NB4 (cell line): ENCODE results near the gene HNF1A.
"Not testable (repeated sequence)": the region's sequence is repeated elsewhere in the genome, so short reads cannot be mapped to it uniquely, and the experiment has no call there.

Experiments
- DNase-seq: peaks from one replicate; pipeline ENCODE4 v3.0.0; 2010; ENCODE audit warnings: low read depth
- H3K4me3 ChIP-seq: one replicate; pipeline ENCODE4 v1.5.1; 2011; ENCODE audit warnings: mild to moderate bottlenecking, low read depth, low read length, moderate library complexity
- MYC ChIP-seq: IDR thresholded peaks from 2 replicates; pipeline ENCODE4 v1.6.1; 2011; ENCODE audit warnings: low read depth, low read length
- POLR2A ChIP-seq: IDR thresholded peaks from 2 replicates; pipeline ENCODE4 v1.6.1; 2011; ENCODE audit warnings: mild to moderate bottlenecking; ENCODE audit not compliant: insufficient read length; ENCODE audit errors: extremely low read depth
- TF ChIP-seq, protein P1 (sequence below): IDR thresholded peaks from one replicate; pipeline ENCODE4 v1.5.1; 2012; ENCODE audit warnings: low read depth, low read length
- TF ChIP-seq, protein P2 (sequence below): IDR thresholded peaks from 2 replicates; pipeline ENCODE4 v1.6.1; 2011; ENCODE audit warnings: low read depth, low read length

The HNF1A gene

DNA sequence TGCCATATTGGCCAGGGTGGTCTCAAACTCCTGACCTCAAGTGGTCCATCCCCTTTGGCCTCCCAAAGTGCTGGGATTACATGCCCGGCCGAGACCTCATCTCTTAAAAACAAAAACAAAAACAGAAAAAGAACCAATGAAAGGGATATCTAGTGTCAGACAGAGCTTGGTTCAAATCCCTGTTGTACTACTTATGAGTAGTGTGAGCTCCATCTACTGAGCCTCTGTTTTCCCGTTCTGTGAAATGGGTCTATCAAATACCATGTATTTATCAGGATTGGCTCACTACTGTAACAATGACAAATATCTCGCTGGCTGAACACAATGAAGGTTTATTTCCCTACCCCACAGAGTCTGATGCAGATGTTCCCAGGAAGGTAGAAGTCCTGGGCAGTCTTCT, 36.9 kb upstream of the HNF1A start:
- TF ChIP-seq POLR2A: no peak
- TF ChIP-seq, protein P1, sequence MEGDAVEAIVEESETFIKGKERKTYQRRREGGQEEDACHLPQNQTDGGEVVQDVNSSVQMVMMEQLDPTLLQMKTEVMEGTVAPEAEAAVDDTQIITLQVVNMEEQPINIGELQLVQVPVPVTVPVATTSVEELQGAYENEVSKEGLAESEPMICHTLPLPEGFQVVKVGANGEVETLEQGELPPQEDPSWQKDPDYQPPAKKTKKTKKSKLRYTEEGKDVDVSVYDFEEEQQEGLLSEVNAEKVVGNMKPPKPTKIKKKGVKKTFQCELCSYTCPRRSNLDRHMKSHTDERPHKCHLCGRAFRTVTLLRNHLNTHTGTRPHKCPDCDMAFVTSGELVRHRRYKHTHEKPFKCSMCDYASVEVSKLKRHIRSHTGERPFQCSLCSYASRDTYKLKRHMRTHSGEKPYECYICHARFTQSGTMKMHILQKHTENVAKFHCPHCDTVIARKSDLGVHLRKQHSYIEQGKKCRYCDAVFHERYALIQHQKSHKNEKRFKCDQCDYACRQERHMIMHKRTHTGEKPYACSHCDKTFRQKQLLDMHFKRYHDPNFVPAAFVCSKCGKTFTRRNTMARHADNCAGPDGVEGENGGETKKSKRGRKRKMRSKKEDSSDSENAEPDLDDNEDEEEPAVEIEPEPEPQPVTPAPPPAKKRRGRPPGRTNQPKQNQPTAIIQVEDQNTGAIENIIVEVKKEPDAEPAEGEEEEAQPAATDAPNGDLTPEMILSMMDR: no peak
- TF ChIP-seq MYC: no peak
- TF ChIP-seq, protein P2, sequence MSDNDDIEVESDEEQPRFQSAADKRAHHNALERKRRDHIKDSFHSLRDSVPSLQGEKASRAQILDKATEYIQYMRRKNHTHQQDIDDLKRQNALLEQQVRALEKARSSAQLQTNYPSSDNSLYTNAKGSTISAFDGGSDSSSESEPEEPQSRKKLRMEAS: no peak
- no peak overlapping the region for H3K4me3 ChIP-seq

DNA sequence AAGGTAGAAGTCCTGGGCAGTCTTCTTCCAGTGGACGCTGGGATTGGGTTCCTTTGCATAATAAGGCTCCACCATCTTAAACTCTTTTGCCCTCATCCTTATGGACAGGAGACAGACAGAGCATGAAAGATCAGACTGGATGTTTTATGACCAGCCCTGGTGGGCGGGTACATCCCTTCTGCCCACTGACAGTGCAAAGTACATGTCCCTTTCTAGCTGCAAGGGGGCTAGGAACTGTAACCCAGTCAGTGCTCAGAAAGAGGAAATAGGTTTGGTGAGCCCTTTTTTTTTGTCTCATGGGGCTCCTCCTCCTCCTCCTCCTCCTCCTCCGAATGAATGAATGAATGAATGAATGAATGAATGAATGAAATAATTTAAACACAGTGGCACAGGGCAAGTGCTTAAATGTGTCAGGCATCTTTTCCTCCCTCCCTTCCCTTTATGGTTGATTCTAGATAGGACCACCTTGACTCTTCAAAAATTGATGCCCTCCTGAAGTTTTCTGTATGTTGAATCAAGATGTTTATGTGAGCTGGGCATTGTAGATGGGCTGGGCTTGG, 36.4 kb upstream of the HNF1A start:
- TF ChIP-seq MYC (no peak), POLR2A (no peak)
- TF ChIP-seq, protein P1: no peak
- TF ChIP-seq, protein P2: no peak
- no peak overlapping the region for H3K4me3 ChIP-seq
- peak; percentile 77 for DNase-seq

More for the DNA sequence above, 36.9 kb upstream of the HNF1A start:
- no peak for DNase-seq

DNA sequence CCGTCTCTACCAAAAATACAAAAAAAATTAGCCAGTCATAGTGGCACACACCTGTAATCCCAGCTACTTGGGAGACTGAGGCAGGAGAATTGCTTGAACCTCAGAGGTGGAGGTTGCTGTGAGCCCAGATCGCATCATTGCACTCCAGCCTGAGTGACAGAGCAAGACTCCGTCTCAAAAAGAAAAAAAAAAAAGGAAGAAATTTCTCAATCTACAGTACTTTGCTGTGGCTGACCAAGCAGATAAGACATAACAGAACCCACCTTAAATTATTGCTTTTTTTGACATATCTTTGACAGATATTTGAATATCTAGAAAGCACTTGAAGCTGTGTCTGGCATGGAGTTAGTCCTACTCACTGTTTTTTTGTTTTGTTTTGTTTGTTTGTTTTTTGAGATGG, 34.9 kb upstream of the HNF1A start:
- DNase-seq: no peak
- TF ChIP-seq, protein P1: no peak
- no peak for TF ChIP-seq MYC
- TF ChIP-seq, protein P2: no peak
- TF ChIP-seq POLR2A: no peak
- no peak overlapping the region for H3K4me3 ChIP-seq

DNA sequence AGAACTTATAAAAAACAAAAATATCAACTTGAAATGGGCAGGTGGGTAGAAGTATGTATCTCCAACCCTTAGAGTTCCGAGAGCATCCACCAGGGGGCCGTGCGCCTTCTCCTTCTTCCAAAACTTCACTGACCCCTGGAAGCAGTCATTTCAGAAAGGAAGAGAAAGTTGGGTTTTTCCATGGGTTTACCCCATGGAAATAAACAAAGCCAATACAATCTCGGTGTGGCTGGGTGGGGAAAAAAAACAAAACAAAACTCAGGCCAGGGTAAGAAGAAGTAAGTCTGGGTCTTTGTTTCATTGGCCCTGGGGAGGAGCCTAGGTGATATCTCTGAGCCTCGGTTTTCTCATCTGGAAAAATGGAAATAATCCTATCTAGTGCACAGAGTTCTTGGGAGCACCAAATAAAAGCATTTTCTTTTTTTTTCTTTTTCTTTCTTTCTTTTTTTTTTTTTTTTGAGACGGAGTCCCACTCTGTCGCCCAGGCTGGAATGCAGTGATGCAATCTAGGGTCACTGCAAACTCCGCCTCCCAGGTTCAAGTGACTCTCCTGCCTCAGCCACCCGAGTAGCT, 33.6 kb upstream of the HNF1A start:
- TF ChIP-seq, protein P1: peak; percentile 99
- no peak for TF ChIP-seq POLR2A
- H3K4me3 ChIP-seq: no peak overlapping the region
- peak; percentile 76 for DNase-seq

DNA sequence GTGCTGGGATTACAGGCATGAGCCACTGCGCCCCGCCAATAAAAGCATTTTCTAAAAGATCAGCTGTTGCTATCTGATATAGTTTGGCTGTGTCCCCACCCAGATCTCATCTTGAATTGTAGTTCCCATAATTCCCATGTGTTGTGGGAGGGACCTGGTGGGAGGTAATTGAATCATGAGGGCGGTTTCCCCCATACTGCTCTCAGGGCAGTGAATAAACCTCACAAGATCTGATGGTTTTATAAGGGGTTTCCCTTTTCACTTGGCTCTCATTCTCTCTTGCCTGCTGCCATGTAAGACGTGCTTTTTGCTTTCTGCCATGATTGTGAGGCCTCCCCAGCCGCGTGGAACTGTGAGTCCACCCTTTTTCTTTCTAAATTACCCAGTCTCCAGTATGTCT, 32.8 kb upstream of the HNF1A start:
- H3K4me3 ChIP-seq, DNase-seq: not testable (repeated sequence)

DNA sequence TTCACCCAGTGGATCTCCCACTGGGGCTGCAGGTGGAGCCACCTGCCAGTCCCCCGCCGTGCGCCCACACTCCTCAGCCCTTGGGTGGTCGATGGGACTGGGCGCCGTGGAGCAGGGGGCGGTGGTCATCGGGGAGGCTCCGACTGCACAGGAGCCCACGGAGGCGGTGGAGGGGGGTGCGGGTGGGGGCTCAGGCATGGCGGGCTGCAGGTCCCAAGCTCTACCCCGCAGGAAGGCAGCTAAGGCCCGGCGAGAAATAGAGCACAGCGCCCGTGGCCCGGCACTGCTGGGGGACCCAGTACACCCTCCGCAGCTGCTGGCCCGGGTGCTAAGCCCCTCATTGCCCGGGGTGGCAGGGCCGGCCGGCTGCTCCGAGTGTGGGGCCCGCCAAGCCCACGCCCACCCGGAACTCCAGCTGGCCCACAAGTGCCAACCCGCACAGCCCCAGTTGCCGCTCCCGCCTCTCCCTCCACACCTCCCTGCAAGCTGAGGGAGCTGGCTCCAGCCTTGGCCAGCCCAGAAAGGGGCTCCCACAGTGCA, 28.0 kb upstream of the HNF1A start:
- not testable (repeated sequence) for H3K4me3 ChIP-seq, DNase-seq

DNA sequence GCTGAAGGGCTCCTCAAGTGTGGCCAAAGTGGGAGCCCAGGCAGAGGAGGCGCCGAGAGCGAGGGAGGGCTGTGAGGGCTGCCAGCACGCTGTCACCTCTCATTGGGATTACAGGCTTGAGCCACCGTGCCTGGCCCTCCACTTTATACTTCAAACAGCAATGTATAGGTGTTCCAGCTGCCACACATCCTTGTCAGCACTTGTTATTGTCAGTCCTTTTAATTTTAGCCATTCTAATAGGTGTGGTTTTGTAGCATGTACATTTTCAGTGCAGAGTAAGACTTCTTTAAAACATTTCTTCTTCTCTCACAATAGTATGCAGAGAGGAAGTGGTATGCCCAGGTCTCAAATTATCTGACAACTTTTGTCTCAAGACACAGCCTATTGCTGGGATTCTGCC, 27.5 kb upstream of the HNF1A start:
- DNase-seq: no peak
- TF ChIP-seq POLR2A (no peak), MYC (no peak)
- TF ChIP-seq, protein P2: no peak
- H3K4me3 ChIP-seq: no peak overlapping the region
